IPS DF 6.9 (cell line): ENCODE measurements around the gene LYZL6.

Experiments
- DNase-seq: peaks from one replicate; pipeline ENCODE4 v3.0.0-alpha.2; 2013; ENCODE audit warnings: low read depth, low spot score
- H3K27ac ChIP-seq: one replicate; pipeline ENCODE4 v1.5.1; 2013; ENCODE audit warnings: low read length, control low read depth
- H3K27me3 ChIP-seq: 2 replicates; pipeline ENCODE4 v1.6.1; 2013; ENCODE audit warnings: mild to moderate bottlenecking, low read length; ENCODE audit not compliant: control insufficient read depth, insufficient read depth
- H3K36me3 ChIP-seq: 2 replicates; pipeline ENCODE4 v1.6.1; 2013; ENCODE audit warnings: low read length; ENCODE audit not compliant: control insufficient read depth, insufficient read depth
- H3K4me1 ChIP-seq: 2 replicates; pipeline ENCODE4 v1.6.1; 2013; ENCODE audit warnings: low read length; ENCODE audit not compliant: control insufficient read depth, insufficient read depth
- H3K4me3 ChIP-seq: 2 replicates; pipeline ENCODE4 v1.5.1; 2013; ENCODE audit warnings: mild to moderate bottlenecking, low read length
- H3K9me3 ChIP-seq: 2 replicates; pipeline ENCODE4 v1.6.1; 2013; ENCODE audit warnings: low read length, inconsistent platforms; ENCODE audit not compliant: control insufficient read depth, insufficient read depth
- WGBS: extraction: QIAGEN DNeasy Blood & Tissue Kit; methylation state at CpG from one replicate; pipeline ENCODE4 v1.1.7; 2013; ENCODE audit warnings: mixed read lengths, missing lambda C conversion rate; ENCODE audit not compliant: insufficient read length, insufficient coverage; 5-methylcytosine and 5-hydroxymethylcytosine counted together

LYZL6 gene

GRCh38 chr17:35943537-35943936 is at the start of gene LYZL6:
TSS of gene LYZL6 (minus strand) at chr17:35943713. CDS start at chr17:35939356, 4,357 bp downstream.
- no peak within 1 kb of the TSS for H3K4me3 ChIP-seq
- H3K36me3 ChIP-seq, result no peaks in the 10 kb centered on the region
- WGBS, result no CpG with 5 or more reads among the region's 2 CpGs
- no peaks in the 10 kb centered on the region for H3K4me1 ChIP-seq
- no peaks in the 10 kb centered on the region for H3K9me3 ChIP-seq
- H3K27ac ChIP-seq, result no peak within 1 kb of the TSS
- no peaks in the 10 kb centered on the region for H3K27me3 ChIP-seq
- DNase-seq, result no peak

GRCh38 chr17:35991075-35991474 is 47.6 kb upstream of the LYZL6 start:
- Histone ChIP-seq H3K27me3 (no peaks in the 10 kb centered on the region), H3K4me1 (no peaks in the 10 kb centered on the region), H3K9me3 (no peaks in the 10 kb centered on the region), H3K4me3 (no peak overlapping the region), H3K36me3 (no peaks in the 10 kb centered on the region), H3K27ac (no peak overlapping the region)
- WGBS, result no CpG with 5 or more reads among the region's 2 CpGs
- no peak for DNase-seq

- Histone ChIP-seq H3K4me1 (no peaks in the 10 kb centered on the region), H3K27me3 (no peaks in the 10 kb centered on the region), H3K27ac (no peak overlapping the region)
These were observed 44.7 kb upstream of the LYZL6 start for GRCh38 chr17:35988164-35988563.

DNA sequence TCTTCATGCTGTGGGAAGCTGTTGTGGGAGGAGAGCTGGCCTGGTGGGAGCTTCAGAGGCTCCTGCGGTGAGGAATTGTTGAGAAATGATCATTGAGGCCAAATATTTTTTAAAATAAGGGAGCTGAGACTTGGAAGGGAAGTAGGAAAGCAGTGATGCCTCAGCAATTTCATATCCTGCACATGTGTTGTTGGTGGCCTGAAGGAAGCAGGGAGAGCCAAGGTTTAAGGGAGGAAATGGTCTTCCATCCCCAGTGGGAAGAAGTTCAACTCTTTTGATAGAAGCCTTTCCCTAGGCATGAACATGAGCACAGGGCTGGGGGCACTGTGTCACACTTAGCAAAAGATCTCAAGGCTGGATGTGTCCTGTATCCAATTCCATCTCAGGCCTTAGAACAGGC is 43.1 kb upstream of the LYZL6 start, which contains the start of gene CCL14:
Gene CCL14 (minus strand): TSS at position 87 of the 400 bp plus-strand sequence. CDS start 80 bp downstream, at position 7.
- WGBS, result no CpG with 5 or more reads among the region's 1 CpG
- Histone ChIP-seq H3K4me3 (no peak within 1 kb of the TSS), H3K27me3 (no peaks in the 10 kb centered on the region), H3K4me1 (no peaks in the 10 kb centered on the region), H3K27ac (no peak within 1 kb of the TSS), H3K9me3 (no peaks in the 10 kb centered on the region), H3K36me3 (no peaks in the 10 kb centered on the region)
- no peak for DNase-seq

More at GRCh38 chr17:35988164-35988563, 44.7 kb upstream of the LYZL6 start:
- no peak overlapping the region for H3K4me3 ChIP-seq
- no peaks in the 10 kb centered on the region for H3K36me3 ChIP-seq
- no peaks in the 10 kb centered on the region for H3K9me3 ChIP-seq
- DNase-seq, result no peak

- no peaks in the 10 kb centered on the region for H3K4me1 ChIP-seq
- H3K27me3 ChIP-seq, result no peaks in the 10 kb centered on the region
- no peak overlapping the region for H3K27ac ChIP-seq
- no peaks in the 10 kb centered on the region for H3K9me3 ChIP-seq
- no peaks in the 10 kb centered on the region for H3K36me3 ChIP-seq
- DNase-seq, result no peak
- H3K4me3 ChIP-seq, result no peak overlapping the region
- no CpG with 5 or more reads among the region's 6 CpGs for WGBS
These were observed 40.6 kb upstream of the LYZL6 start for GRCh38 chr17:35984140-35984539.

DNA sequence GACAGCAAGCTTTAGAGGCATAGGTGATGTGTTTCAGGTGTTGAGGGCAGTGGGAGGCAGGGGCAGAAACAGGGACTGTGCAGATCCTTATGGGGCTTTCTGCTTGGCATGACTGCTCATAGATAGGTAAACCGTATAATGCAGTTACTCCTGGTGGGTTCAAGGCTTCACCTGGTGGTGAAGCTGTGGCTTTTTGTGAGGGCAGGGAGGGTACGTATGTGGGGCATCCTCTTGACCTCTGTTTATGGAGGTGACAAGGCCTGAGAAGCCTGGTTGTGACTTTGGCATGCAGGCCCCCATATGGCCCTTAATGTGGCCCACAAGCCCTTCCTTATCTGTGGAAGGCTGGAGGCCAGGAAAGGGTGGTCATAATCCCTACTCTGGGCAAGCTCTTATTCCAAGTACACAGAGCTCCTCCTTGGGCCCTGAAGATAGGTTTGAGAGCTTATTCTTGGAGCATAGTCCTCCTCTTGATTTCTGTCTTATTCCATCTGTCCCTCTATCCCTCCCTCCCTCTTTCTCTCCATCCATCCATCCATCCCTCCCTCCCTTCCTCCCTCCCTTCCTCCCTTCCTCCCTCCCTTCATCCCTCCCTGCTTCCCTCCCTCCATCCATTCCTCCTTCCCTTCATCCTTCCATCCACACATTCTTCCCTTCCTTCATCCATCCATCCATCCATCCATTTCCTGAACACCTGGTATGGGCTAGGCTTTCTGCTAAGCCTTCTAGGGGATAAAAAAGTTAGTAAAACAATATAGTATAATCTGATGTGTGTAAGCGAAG is 39.1 kb upstream of the LYZL6 start:
- Histone ChIP-seq H3K4me3 (no peak overlapping the region), H3K4me1 (no peaks in the 10 kb centered on the region), H3K9me3 (no peaks in the 10 kb centered on the region), H3K36me3 (no peaks in the 10 kb centered on the region), H3K27me3 (no peaks in the 10 kb centered on the region), H3K27ac (no peak overlapping the region)
- no CpG with 5 or more reads among the region's 3 CpGs for WGBS
- DNase-seq, result no peak

- Histone ChIP-seq H3K27me3 (no peaks in the 10 kb centered on the region), H3K9me3 (no peaks in the 10 kb centered on the region), H3K27ac (no peak overlapping the region), H3K36me3 (no peaks in the 10 kb centered on the region), H3K4me1 (no peaks in the 10 kb centered on the region), H3K4me3 (no peak overlapping the region)
- no CpG with 5 or more reads among the region's 4 CpGs for WGBS
- no peak for DNase-seq
These were observed 38.4 kb upstream of the LYZL6 start for GRCh38 chr17:35981908-35982330.

DNA sequence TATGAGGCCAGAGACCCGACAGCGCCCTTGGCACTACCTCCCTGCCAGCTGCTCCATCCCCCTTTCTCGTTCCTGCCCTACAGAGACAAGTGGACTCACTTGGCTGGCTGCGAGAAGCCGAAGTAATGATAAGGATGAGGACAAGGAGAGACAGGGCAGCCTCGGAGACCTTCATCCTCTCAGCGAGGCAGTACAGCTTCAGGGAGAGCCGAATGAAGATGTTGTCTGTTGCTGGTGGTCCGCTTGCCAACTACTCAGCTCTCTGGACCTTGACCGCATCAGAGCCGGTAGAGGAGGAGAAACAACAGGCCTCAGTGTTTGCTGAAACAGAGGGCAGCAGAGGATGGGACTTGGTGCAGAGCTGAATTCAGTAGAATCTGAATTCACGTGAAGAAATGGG is 37.7 kb upstream of the LYZL6 start, which contains the start of gene CCL16:
Gene CCL16 (minus strand): TSS at position 252 of the 400 bp plus-strand sequence. CDS start 77 bp downstream, at position 175.
- Histone ChIP-seq H3K9me3 (no peaks in the 10 kb centered on the region), H3K4me1 (no peaks in the 10 kb centered on the region), H3K27me3 (no peaks in the 10 kb centered on the region), H3K36me3 (no peaks in the 10 kb centered on the region), H3K27ac (no peak within 1 kb of the TSS), H3K4me3 (no peak within 1 kb of the TSS)
- DNase-seq, result no peak
- WGBS, result no CpG with 5 or more reads among the region's 12 CpGs

GRCh38 chr17:35978346-35978745 is 34.8 kb upstream of the LYZL6 start:
- no CpG with 5 or more reads among the region's 3 CpGs for WGBS
- no peak for DNase-seq
- Histone ChIP-seq H3K9me3 (no peaks in the 10 kb centered on the region), H3K27me3 (no peaks in the 10 kb centered on the region), H3K27ac (no peak overlapping the region), H3K4me1 (no peaks in the 10 kb centered on the region), H3K36me3 (no peaks in the 10 kb centered on the region), H3K4me3 (no peak overlapping the region)

- DNase-seq, result no peak
- H3K4me3 ChIP-seq, result no peak overlapping the region
- H3K27ac ChIP-seq, result no peak overlapping the region
- H3K27me3 ChIP-seq, result no peaks in the 10 kb centered on the region
- no peaks in the 10 kb centered on the region for H3K36me3 ChIP-seq
- H3K4me1 ChIP-seq, result no peaks in the 10 kb centered on the region
- WGBS, result no CpG with 5 or more reads among the region's 7 CpGs
- no peaks in the 10 kb centered on the region for H3K9me3 ChIP-seq
These were observed 34.0 kb upstream of the LYZL6 start for GRCh38 chr17:35977509-35977908.
